HS-5 (cell line): ENCODE measurements around the gene VPS8.
"Not testable (repeated sequence)": the region's sequence is repeated elsewhere in the genome, so short reads cannot be mapped to it uniquely, and the experiment has no call there.

ENCODE experiments used
- DNase-seq: peaks from one replicate; pipeline ENCODE4 v3.0.0-alpha.2; 2012; ENCODE audit warnings: low read depth

VPS8 gene

DNA sequence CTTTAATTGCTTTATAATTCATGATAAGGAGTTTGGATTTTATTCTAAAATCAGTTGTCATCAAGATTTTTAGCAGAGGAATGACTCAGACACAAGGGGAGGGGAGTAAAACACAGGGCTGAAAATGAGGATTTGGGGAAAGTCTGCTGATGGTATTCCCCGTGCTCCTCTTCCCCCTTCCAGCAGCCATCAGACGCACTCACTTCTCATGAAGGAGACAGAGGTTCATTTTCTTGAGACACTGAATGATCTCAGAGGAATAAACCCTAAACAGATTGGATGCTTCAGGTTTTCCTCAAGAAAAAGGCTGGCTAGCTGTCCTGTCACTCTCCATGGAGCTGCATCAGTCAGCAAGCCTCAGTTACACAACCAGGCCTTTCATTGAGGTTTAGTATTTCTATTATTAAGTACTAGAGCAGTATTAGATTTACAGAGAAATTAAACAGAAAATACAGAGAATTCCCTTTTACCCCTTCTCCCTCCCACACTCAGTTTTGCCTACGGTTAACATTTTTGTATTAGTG lies 174.5 kb downstream of the VPS8 start:
- no peak for DNase-seq

GRCh38 chr3:184993394-184993793 lies 181.4 kb downstream of the VPS8 start:
- DNase-seq = no peak

GRCh38 chr3:185003876-185004275 lies 191.9 kb downstream of the VPS8 start:
- not testable (repeated sequence) for DNase-seq

DNA sequence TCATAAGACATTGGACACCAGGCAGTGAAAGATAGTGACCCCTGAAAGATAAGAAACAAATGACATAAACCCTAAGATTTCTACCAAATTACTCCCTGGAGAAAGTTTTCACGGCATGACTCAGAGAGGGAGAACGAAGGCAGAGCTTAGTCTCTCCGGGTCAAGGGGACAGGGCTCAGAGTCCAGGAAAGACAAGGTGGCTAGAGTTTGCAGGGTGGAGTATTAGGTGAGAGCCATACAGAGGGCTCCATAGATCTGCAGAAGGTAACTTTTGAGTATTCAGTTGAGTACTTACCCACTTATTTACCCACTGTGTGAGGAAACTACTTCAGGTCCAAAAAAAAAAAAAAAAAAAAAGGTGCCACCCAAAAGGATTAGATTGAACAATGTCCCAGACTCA lies 197.7 kb downstream of the VPS8 start:
- no peak for DNase-seq

GRCh38 chr3:185017584-185017983 lies 205.6 kb downstream of the VPS8 start:
- not testable (repeated sequence) for DNase-seq

DNA sequence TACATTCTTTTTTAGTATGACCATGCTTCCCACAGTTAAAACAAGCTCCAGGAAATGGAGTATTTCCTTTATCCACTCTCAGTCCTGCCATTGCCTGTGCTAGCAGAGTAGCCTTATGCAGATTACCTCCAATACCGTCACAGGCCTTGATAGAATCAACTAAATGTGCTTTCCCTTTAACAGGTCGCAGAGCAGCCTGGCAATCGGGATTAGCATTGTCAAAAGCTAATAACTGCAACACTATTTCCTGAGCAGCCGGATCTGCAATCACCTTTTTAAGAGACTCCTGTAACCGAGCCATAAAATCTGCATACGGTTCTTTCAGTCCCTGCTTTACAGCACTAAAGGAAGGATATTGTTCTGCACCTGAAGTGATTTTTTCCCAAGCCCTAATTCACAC lies 206.0 kb downstream of the VPS8 start:
- not testable (repeated sequence) for DNase-seq

- DNase-seq = no peak
Observed at GRCh38 chr3:185021256-185021655, 209.3 kb downstream of the VPS8 start.

- no peak for DNase-seq
Observed at GRCh38 chr3:185024406-185024805, 212.4 kb downstream of the VPS8 start.

DNA sequence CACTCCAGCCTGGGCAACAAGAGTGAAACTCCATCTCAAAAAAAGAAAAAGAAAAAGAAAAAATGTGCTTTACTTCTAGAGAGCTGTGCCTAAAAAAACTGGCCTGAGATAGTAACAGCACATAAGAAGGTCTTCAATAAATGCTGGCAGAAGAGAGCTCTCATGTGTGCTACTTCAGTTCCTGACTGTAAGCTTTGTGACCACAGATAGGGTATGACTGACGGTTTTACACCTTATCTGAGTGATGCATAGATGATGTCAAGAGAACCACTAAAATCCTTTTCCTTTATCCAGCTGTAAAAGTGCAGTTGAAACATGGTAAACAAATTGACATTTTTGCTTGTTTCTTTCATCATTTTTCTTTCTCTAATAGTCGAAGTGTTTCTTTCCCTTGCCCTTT lies 213.0 kb downstream of the VPS8 start:
- DNase-seq = no peak

DNA sequence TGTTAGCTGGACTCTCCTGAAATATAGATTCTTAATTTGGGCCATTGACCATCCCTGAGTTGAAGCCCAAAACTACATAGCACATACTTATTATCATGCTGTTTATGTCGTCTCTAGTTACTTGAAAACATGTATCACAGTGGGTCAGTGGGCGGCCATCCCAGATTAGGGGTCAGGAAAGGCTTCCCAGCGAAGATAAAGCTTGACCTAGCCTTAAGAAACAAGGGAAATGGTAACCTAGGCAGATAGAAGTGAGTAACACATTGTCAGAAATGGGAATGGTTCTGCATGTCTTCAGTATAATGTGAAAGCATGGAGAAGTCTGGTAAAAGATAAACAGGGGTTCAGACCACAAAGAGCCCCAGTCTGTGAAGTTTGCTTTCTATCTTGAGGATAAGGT lies 216.2 kb downstream of the VPS8 start:
- no peak for DNase-seq

GRCh38 chr3:185029086-185029485 lies 217.1 kb downstream of the VPS8 start:
- no peak for DNase-seq

- no peak for DNase-seq
Observed at GRCh38 chr3:185030399-185030798, 218.4 kb downstream of the VPS8 start.

GRCh38 chr3:185030951-185031350 lies 219.0 kb downstream of the VPS8 start:
- DNase-seq = no peak

DNA sequence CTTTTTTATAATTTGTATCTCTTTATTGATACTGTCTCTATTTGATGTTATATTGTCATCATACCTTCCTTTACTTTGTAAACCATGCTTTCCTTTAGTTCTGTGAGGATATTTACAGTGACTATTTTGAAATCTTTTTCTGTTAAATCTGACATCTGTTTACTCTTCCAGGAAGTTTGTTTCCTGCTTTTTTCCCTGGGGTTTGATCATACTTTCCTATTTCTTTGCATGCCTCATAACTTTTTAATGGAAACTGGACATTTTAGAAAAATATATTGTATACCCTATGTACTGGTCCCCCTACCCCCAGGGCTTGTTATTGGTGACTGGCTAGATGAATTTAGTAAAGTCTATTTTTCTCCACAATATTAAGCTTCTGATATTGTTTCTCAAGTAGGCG lies 225.8 kb downstream of the VPS8 start:
- DNase-seq = no peak

- no peak for DNase-seq
Observed at GRCh38 chr3:185040425-185040824, 228.5 kb downstream of the VPS8 start.

DNA sequence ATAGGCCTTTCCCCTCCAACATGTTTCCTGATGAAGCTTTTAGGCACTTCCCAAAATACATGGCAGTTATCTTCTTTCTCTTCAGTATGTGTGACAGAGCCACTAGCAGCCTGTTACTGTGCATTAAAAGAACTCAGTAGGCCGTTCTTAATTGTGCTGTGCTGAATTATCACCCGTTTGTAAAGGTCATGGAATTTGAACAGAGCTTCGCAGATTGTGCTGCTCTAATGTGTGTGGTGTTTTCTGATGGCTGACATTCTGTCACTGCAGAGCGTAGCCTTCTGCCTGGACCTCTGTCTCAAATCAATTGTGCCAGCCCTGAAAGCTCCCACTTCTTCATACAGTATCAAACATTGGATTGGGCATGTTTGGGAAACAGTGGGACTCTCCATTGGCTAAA lies 229.6 kb downstream of the VPS8 start:
- DNase-seq = no peak

DNA sequence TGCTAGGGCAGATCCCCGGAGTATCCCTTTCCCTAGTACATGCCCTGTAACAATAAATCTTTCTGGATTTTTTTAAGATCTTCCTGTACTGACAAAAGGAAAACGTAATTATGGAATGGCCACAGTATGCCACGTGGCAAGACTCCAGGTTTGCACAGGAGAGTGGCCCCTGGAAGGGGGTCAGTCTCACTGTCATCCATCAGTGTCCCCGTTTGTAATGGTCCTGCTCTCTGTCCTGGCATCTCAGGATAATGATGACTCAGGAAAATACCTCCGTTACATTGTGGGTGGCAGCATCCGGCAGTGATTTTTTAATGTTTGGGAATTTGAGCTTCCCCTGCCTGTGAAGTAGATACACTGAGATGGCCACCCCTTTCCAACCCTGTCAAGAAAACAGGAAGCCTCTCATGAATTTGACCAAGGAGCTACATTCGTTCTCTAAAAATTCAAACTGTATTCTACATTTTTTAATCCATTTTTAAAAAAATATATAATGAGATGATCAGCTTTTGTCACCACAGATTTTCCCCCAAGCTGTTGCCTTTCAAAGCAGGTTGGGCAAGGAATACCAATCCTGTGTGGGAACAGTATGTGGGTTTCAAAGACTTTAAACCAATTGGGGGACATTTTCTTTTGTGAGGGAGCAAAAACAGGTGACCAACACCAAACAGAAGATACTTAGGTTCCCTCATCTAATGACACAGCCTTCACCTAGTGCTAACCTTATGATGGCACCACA lies 230.5 kb downstream of the VPS8 start:
- no peak for DNase-seq

- DNase-seq = no peak
Observed at GRCh38 chr3:185046164-185046515, 234.2 kb downstream of the VPS8 start.

DNA sequence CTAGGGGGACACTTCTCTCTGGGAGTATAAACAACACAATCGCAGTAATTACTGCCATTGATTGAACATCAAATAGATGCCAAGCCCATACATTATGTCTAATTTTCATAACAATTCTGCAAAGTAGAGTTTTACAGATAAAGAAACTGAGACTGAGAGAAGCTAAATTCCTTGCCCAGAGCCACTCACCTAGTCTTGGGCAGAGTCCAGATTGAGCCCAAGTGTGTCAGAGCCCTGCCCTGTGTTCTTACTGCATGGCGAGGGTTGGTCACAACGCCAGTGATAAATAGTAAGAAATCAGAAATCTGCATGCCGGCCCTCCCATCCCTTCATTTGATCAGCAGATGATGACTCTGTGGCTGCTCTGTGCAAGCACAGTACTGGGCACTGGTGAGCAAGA lies 234.6 kb downstream of the VPS8 start:
- DNase-seq = no peak

- no peak for DNase-seq
Observed at GRCh38 chr3:185049710-185050109, 237.7 kb downstream of the VPS8 start.

- DNase-seq = no peak
Observed at GRCh38 chr3:185051801-185052200, 239.8 kb downstream of the VPS8 start.

GRCh38 chr3:185052631-185053030 lies 240.7 kb downstream of the VPS8 start:
- DNase-seq = no peak

DNA sequence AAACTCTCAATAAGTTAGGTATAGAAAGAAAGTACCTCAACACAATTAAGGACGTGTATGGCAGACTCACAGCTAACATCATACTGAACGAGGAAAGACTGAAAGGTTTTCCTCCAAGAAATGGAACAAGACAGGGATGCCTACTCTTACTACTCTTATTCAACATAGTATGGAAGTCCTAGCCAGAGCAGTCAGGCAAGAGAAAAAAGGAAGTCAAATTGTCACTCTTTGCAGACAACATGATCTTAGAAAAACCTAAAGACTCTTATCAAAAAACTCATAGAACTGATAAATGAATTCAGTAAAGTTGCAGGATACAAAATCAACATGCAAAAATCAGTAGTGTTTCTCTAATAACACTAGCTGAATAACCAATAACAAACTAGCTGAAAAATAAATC lies 244.9 kb downstream of the VPS8 start:
- DNase-seq = no peak

- DNase-seq = no peak
Observed at GRCh38 chr3:185057829-185058228, 245.9 kb downstream of the VPS8 start.
